ENCODE results near the gene MRPL20. TPM values are rescaled to one million over a fixed set of nuclear protein-coding genes. Genes with fewer than 3 reads are reported as not detected.
"Not testable (repeated sequence)": the region's sequence is repeated elsewhere in the genome, so short reads cannot be mapped to it uniquely, and the experiment has no call there.

Gene MRPL20
- polyA plus RNA-seq (ENCODE audit: insufficient read length in 4 of 4): 100 to 1,000 TPM; 110 to 137 (median 115) TPM

- peak; percentile 82 to 98 (median 88) for DNase-seq (ENCODE audit: low read depth in 4 of 4, low spot score in 3 of 4)
Measured at GRCh38 chr1:1406821-1407635, at the start of gene MRPL20. Gene MRPL20 (minus strand): TSS chr1:1407293. CDS start chr1:1407217, 76 bp downstream.

- DNase-seq (ENCODE audit: low read depth in 4 of 4, low spot score in 3 of 4): not testable (repeated sequence)
Measured at GRCh38 chr1:1456683-1457255, 49.7 kb upstream of the MRPL20 start.

- not testable (repeated sequence) for DNase-seq (ENCODE audit: low read depth in 4 of 4, low spot score in 3 of 4)
Measured at GRCh38 chr1:1455934-1456333, 48.8 kb upstream of the MRPL20 start.

GRCh38 chr1:1455366-1455884, 48.3 kb upstream of the MRPL20 start:
- DNase-seq (ENCODE audit: low read depth in 4 of 4, low spot score in 3 of 4): no peak

GRCh38 chr1:1454286-1455056, 47.4 kb upstream of the MRPL20 start:
- DNase-seq (ENCODE audit: low read depth in 4 of 4, low spot score in 3 of 4): not testable (repeated sequence)

- no peak for DNase-seq (ENCODE audit: low read depth in 4 of 4, low spot score in 3 of 4)
Measured at GRCh38 chr1:1452882-1453281, 45.8 kb upstream of the MRPL20 start.

- not testable (repeated sequence) for DNase-seq (ENCODE audit: low read depth in 4 of 4, low spot score in 3 of 4)
Measured at GRCh38 chr1:1452365-1452739, 45.3 kb upstream of the MRPL20 start.

GRCh38 chr1:1451696-1452364, 44.7 kb upstream of the MRPL20 start:
- DNase-seq (ENCODE audit: low read depth in 4 of 4, low spot score in 3 of 4): no peak

- not testable (repeated sequence) for DNase-seq (ENCODE audit: low read depth in 4 of 4, low spot score in 3 of 4)
Measured at GRCh38 chr1:1450616-1451015, 43.5 kb upstream of the MRPL20 start.

- no peak for DNase-seq (ENCODE audit: low read depth in 4 of 4, low spot score in 3 of 4)
Measured at GRCh38 chr1:1449099-1449739, 42.1 kb upstream of the MRPL20 start, which contains the start of gene ATAD3C. Gene ATAD3C (plus strand): TSS chr1:1449689. CDS start chr1:1450684, 995 bp downstream.

GRCh38 chr1:1446631-1447030, 39.5 kb upstream of the MRPL20 start:
- not testable (repeated sequence) for DNase-seq (ENCODE audit: low read depth in 4 of 4, low spot score in 3 of 4)

- DNase-seq (ENCODE audit: low read depth in 4 of 4, low spot score in 3 of 4): no peak
Measured at GRCh38 chr1:1442069-1442770, 35.1 kb upstream of the MRPL20 start.

GRCh38 chr1:1441002-1441888, 34.2 kb upstream of the MRPL20 start:
- no peak for DNase-seq (ENCODE audit: low read depth in 4 of 4, low spot score in 3 of 4)

- DNase-seq (ENCODE audit: low read depth in 4 of 4, low spot score in 3 of 4): no peak
Measured at GRCh38 chr1:1440262-1441001, 33.3 kb upstream of the MRPL20 start.

- no peak for DNase-seq (ENCODE audit: low read depth in 4 of 4, low spot score in 3 of 4)
Measured at GRCh38 chr1:1439546-1440261, 32.6 kb upstream of the MRPL20 start.

- DNase-seq (ENCODE audit: low read depth in 4 of 4, low spot score in 3 of 4): no peak
Measured at GRCh38 chr1:1438531-1439381, 31.7 kb upstream of the MRPL20 start.

Measured in right renal pelvis (tissue), 4 donors.